HG03442 (cell line): ENCODE measurements around the gene SEC63.
"Not testable (repeated sequence)": the region's sequence is repeated elsewhere in the genome, so short reads cannot be mapped to it uniquely, and the experiment has no call there.

Experiments used
- ATAC-seq: cut with Tn5 transposase; IDR thresholded peaks from one replicate; pipeline ENCODE4 v1.9.1; 2021; ENCODE audit warnings: mild to moderate bottlenecking, moderate library complexity; ENCODE audit not compliant: unreplicated experiment

The SEC63 gene

DNA sequence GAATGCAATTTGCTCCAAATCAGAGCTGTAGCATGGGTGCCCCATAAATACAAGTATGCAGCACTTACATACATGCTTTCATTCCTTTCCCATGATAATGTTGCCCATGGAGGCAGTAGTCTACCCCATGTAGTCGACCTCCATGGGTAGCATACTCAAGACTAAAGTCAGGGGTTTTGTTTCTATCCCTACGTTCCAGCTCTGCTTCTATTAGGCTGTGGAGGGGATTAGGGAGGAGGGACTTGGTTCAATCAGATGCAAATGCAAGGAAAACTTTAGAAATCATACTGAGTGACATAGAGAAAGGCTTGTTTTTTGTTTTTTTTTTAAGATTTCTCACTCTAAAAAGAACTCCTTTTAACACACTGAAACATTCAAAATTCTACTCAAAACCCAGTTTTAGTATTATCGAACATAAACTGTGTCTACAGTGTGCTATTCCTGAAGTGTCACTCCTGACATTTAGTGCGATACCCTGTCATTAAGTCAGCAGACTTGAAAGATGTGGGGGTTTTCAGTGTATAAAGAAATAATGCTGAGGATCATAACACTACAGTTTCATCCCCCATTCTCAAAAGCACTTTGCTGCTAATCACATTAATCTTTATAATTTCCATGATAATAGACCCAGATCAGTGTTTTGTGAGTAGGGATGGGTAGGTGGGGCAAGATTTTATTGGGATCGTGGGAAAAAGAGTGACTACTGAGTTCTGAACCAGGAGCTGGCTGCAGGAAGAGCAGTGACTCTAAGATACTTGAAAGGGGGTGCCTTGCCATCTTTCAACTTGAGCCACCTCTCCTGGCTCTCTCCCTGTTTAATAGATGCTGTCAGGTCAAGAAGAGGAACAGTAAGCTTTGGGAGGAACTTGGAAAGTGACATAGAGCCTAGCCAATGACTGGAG, 93.5 kb downstream of the SEC63 start:
- no peak for ATAC-seq

DNA sequence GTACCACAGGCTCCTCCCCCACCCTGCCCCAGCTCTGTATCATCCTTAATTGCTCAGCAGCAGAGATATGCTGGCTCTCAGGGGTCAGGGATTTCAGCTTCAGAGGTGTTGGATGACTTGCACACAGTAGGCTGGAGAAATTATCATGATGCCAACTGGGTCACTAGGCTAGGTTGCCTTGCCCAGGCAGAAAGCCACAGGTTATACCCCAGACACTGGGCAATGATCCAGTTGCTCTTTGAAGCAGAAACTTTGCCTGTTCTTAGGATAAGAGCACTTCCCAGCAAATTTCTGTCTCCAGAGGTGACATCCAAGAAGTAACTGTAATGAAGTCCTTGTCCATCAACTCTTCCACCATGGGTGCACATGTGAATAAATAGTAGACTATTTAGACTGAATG, 95.6 kb downstream of the SEC63 start:
- no peak for ATAC-seq

DNA sequence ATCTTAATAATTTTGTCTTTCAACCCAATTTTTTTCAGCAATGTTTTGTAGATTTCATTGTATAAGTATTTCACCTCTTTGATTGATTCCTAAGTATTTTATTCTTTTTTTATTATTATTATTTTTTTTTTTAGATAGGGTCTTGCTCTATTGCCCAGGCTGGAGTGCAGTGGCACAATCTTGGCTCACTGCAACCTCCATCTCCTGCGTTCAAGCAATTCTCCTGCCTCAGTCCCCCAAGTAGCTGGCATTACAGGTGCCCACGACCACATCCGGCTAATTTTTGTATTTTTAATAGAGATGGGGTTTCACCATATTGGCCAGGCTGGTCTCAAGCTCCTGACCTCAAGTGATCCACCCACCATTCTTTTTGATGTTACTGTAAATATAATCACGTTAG, 97.0 kb downstream of the SEC63 start:
- ATAC-seq, result not testable (repeated sequence)

DNA sequence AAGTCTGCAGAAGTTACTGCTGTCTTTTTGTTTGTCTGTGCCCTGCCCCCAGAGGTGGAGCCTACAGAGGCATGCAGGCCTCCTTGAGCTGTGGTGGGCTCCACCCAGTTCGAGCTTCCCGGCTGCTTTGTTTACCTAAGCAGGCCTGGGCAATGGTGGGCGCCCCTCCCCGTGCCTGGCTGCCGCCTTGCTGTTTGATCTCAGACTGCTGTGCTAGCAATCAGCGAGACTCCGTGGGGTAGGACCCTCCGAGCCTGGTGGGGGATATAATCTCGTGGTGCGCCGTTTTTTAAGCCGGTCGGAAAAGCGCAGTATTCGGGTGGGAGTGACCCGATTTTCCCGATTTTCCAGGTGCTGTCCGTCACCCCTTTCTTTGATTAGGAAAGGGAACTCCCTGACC, 97.9 kb downstream of the SEC63 start:
- not testable (repeated sequence) for ATAC-seq

DNA sequence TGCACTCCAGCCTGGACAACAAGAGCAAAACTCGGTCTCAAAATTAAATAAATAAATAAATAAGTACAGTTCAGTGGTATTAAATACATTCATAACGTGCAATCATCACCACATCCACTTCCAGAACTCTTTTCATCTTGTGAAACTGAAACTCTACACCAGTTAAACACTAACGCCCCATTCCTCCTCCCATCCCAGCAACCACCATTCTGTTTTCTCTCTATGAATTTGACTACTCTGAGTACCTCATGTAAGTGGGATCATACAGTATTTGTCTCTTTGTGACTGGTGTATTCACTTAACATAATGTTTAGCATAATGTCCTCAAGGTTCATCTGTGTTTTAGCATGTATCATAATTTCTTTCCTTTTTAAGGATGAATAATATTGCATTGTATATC, 104.8 kb downstream of the SEC63 start:
- no peak for ATAC-seq

DNA sequence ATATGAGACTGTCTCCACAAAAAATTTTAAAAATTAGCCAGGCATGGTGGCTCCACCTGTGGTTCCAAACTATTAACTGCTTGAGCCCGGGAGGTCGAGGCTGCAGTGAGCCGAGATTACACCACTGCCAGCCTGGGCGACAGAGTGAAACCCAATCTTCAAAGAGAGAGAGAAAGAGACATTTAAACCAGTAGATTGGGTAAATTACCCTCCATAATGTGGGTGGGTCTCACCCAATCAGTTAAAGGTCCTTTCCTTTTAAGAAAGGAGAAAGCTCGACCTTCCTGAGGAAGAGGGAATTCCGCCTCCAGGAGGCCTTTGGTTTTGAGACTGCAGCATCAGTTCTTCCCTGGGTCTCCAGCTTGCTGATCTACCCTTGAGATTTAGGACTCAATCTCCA, 108.7 kb downstream of the SEC63 start:
- no peak for ATAC-seq

DNA sequence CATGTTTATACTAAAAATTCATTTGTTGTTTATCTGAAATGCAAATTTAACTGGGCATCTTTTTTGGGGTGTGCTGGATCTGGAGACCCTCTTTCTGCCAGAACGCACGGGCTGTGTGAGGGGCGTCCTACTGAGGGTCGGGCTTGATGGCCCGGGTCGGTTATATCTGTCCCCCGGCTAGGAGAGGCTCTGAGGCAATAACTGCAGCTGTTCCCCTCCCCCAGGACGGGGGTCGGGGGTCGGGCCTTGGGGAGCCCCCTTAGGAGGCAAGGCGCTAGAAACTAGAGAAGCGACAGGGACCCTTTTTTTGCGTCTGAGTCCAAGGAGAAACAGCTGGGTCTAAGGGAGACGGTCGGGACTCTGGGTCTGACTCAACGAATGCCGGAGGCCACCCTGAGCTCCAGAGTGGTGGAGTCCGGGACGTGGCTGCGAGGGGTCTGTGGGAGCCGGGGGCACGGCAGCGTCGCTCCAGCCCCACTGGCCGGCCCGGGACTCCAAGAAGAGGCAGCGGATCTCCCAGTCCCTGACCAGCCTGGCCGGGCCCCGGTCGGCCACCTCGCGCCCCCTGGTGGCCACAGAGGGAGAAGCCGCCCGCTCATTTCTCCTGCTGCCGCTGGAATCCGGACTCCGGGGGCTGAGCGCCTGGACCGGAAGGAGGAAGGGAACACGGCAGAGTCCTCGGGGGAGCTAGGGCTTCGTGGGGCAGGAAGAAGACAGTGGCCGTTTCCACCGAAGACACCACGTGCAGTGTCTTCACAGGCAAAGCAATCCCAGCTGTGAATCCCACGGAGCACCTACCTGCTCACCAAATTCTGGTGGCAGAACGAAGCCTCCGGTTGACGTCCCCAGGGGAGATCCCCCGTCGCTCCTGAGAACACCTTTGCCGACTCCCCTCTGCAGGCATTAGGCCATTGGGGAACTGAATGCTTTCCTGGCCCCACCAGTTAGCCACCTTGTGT, 109.9 kb downstream of the SEC63 start:
- ATAC-seq, result peak; percentile 81

DNA sequence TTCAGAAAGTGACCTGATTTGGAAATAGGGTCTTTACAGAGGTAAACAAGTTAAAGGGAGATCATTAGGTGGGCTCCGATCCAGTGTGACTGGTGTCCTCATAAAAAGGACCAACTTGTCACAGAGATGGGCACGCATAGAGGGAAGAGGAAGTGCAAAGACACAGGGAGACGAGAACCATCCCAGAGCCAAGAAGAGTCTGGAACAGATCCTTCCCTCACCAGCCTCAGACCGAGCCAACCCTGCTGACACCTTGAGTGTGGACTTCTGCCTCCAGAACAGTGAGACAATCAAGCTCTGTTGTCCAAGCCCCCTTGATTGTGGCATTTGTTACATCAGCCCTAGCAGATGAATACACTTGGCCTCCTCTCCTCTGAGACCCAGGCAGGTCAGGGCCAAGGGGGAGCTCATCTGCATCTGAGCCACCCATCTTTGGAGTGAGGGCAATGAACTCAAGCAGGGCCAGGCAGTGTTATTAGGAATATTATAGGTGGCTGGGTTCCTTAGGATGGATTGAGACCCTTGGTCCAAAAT, 111.7 kb downstream of the SEC63 start:
- no peak for ATAC-seq

DNA sequence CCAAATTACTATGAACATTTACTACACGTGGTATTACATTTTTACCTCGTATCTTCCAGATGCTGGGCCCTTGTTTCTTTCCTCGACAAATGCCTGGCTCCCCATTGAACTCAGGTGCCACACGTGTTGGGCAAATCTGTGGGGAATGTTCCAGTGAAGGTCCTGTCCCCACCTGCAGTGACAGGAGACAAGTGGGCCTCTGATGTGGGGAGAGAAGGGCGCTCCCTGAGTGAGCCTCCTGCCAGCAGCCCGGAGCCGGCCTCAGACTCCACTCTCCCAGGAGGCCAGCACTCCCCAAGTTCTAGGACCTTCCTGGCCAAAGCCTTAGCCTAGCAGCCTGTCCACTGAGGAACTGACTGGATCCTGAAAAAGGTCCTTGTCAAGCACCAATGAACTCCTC, 112.2 kb downstream of the SEC63 start:
- no peak for ATAC-seq

DNA sequence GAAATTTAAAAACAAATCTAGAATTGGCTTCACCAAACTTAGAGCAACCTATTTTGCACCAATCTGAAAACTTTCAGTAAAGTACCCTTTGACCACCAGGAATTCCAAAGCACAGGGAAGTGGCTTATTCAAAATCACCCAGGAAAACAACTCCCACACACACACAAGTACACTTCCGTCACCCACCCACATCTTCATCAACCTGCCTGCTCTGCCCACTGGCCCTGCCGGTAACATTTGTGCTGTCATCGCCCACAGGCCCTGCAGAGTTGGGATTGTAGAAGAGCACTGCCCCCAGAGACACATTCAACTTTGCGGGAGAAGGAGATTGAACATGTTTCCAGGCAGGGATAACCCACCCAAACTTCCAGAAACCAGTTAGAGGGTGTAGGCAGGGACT, 114.6 kb downstream of the SEC63 start:
- ATAC-seq, result no peak

DNA sequence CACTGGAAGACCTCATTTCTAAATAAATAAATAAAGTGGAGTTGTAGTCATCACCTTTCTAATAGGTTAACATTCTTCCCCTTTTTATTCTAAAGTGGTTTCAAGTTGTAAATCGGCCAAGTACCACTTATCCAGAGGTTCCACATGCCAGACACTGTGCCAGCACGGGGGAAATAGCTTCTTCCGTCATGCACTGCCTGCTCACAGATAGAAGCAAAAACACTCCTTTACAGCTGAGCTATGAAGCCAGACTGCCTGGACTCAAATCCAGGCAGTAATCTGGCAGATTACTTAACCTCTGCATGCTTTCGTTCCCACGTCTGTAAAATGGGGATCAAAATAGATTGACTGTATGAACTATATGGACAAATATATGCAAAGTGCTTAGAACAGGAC, 116.7 kb downstream of the SEC63 start:
- no peak for ATAC-seq

DNA sequence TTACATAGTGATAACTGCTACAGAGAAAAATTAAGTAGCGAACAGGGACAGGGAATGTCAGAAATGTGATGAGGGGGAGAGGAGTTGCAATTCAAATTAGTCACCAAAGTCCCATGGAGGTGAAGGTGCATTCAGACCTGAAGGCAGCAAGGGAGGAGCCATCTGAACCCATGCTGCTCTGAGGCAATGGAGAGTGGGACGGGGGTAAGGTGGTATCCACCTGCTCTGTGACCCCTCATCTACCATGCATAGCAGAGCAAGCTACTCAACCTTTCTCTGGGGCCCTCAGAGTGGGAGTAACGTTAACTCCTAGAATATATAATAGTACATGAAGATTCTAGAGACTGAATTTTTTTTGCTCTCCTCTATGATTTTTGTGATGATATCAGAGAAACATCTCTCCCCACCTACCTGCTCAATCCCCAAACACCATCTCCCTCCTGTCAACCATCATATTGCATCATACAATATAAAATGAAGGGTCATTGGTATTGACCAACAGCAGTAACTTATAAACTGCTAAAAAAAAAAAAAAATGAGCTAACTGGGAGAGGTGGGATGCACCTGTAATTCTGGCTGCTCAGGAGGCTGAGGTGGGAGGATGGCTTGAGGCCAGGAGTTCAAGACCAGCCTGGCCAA, 117.3 kb downstream of the SEC63 start:
- no peak for ATAC-seq

DNA sequence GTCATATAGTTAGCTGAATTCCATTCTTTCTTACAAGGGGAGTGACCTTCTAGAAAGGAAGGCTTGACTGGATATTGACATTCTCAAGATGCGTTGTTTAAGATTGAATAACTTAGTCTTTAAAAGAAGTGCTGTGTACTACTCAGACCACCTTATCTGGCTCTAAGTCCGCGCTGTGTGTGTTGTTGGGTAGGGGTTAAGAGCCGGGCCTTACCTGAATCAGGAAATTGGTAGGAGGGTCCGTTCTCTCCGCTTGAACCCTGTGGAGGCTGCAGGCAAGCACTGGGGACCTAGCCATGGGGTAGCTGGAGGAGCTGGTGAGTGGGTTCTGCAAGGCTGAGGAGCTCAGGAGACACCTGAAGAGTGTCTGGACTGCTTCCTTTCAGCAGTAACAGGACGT, 124.9 kb downstream of the SEC63 start:
- no peak for ATAC-seq

DNA sequence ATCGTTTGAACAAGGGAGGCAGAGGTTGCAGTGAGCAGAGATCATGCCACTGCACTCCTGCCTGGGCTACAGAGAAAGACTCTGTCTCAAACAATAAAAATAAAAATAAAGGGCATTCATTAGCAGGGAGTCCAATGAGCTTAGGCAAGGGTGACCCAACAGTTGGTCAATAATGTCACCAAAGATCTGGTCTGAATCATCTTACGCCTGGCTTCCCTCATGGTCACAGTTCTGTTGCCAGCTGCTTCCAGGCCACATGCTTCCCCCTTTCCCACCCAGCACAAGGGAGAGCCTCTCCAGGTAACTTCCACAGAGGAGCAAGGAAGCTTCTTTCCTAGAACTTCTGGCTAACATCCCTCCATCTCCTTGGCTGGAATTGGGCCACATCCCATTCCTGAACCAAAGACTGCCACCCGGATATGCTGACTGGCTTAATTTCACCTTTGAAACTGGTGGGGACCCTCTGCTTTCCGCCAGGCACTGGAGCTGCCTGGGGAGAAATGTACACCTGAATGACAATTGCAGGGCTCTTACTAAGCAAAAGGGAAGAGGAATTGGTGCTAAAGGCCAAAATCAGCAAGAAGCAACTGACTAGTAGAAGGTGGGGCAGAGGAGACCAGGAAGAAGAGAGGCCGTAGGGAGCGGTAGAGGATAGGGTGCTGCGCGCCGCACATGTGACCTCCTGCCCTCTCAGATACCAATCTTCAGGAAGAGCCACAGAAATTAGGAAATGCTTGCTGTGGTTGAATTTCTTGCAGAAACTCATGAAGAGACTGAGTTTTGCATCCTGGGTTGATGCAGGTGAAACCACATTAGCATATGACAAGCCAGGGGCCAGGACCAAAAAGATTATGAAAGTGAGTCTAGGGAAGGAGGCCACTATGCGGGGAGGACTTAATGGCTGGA, 125.6 kb downstream of the SEC63 start:
- ATAC-seq, result no peak

DNA sequence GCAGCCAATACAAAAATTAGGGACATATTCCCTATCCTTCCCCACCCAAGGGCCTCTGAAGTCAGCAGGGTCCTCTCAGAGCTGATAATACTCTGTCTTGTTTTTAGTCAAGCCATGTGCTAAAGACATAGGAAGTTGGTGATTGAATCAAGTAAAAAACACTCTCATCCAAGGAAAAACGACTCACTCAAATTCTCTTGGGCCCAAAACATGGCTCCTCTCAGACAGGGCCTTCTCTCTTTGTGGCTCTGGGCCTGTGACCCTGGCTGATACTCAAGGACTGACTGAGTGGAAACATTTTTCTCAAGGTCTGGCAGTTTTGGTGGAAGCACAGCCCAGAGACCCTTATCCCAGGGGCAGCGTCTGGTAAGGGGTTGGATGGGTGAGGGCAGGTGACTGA, 127.9 kb downstream of the SEC63 start:
- ATAC-seq, result no peak

DNA sequence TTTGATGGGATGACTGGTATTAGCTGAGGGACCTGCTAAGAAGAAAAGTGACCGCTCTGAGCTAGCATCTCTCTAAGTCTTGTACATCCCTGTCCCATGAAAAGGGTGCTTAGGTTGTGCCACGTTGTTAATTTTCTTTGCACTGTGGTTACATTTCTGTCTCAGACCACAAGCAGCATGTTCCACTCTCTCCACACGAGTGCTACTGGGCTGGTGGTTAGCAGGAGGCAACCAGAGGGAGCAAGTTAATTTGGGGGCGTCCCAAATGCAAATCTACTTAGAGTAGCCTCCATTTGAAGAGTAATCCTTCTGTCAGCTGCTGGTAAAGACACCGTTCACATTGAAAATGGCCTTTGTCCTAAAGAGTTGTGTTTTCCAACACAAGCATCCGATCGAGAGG, 130.5 kb downstream of the SEC63 start:
- ATAC-seq, result no peak

DNA sequence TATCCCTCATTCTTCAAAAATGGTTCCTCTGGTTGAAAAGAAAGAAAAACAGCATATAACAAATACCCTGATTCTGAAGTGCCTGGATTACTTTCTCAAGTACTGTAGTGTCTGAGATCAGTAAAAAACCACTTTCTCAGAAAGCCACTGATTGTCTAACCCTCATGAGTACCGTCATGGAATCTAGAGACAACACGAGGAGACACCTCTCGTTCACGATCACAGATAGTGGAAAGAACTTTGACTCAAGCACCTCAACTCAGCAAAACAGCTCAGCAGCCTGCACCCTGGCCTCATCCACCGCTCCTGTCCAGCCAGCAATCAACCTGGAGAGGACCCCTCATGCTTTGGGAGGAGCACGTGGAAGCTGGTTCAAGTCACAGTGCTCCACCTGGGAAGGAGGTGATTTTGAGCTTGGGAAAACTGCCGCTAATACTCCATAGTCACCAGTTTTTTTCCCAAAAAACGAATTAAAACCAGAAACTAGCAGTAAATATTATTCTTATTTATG, 134.9 kb downstream of the SEC63 start:
- ATAC-seq, result no peak

DNA sequence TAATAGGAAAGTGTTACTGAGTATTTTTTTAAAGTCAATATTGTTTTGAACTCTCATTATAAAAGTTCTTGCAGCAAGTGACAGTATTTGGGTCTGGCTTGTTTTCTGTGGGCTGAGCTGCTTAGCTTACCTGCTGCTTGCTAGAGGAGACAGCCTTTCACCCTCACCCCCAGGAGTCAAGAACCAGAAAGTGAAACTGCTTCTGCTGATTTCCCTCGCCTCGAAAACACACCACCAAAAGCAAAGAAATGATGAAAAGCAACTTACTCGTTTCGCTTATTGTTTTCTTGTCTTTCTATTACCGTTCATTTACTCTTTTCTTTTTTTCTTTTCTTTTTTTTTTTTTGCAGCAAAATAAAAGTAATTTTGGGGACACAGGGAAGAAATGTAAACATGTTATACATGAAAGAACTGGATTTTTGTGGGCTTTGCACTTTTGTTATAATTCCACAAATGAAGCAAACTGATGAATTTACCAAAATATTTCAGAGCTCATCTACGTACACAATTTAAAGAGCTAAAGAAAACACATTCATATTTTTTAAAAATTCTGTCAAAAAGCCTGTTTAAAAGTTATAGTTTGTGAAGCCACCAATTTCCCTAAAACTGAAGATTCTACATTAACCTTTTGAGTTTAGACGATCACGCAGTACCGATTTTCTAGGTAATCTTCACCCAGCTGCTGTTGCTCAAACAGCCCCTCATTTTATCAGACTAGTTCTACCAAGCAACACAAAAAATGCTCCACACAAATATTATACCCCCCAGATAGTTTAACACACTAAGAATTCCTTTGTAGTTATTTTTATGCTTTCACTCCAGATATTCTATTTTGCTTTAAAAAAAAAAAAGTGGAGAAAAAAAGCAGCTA, 135.6 kb downstream of the SEC63 start:
- ATAC-seq, result peak; percentile 43

DNA sequence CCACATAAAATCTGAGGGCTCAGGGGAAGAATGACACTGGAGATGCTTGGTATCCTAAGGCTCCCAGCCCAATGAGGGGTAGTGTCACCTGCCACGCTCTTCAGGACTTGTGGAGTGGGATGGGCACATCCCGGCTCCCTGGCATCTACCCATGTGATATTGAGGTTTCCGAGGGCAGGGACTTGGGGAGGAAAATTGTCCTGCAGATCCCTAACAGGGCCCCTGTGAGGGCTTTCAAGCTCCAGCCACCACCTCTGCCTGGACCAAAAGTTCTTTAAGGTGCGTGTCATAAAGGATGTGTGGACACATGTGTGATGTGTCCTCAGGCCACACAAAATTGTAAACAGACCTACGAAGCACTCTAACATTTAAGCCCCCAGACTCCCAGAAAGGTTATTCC, 136.4 kb downstream of the SEC63 start:
- no peak for ATAC-seq
